Measurements from ENCODE around the gene CREB3L4.
A peak's percentile ranks its signal among the peaks of the same experiment; 100 is the strongest.

CREB3L4 gene

DNA sequence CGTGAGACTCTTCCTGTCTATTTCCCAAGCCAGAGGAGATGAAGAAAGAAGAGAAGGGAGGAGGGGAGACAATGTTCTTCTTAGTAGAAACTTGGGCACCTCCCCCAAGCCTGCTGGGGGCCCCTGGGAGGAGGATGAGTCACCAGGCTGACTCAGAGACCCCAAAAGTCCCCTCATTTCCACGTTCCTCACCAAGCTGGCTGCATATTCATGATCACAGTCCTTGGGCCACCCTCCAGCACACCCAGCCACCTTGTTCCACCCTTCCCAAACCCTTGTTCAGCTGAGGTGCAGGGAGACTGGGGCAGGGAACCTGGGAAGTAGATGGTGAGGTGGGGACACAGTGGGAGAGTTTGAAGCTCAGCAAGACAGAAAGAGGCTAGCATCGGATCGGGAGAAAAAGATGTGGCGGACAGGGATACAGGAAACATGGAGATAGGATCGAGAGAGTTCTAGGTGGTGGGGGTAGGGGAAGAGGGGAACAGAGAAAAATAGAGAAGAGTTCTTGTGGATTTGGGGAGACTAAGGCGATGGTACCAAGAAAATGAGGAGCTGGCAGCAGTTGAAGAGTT, 17.7 kb downstream of the CREB3L4 start (continued):
- TF ChIP-seq ZNF132 (tag by site-specific recombination; IDR thresholded peaks at IDR 0.05; ENCODE audit: borderline replicate concordance), result no peak
- TF ChIP-seq ZNF660 (tag by site-specific recombination; IDR thresholded peaks at IDR 0.05), result no peak
- TF ChIP-seq ZNF624 (tag by site-specific recombination; IDR thresholded peaks at IDR 0.05), result no peak
- TF ChIP-seq ZBTB7A (tag by site-specific recombination; IDR thresholded peaks at IDR 0.05; ENCODE audit: low read depth), result no peak
- TF ChIP-seq ZNF112 (tag by site-specific recombination; IDR thresholded peaks at IDR 0.05), result no peak
- TF ChIP-seq ZNF366 (tag by site-specific recombination; conservative IDR thresholded peaks at IDR 0.05), result no peak
- no peak for TF ChIP-seq KLF10 (tag by site-specific recombination; IDR thresholded peaks at IDR 0.05)
- TF ChIP-seq, protein P1, sequence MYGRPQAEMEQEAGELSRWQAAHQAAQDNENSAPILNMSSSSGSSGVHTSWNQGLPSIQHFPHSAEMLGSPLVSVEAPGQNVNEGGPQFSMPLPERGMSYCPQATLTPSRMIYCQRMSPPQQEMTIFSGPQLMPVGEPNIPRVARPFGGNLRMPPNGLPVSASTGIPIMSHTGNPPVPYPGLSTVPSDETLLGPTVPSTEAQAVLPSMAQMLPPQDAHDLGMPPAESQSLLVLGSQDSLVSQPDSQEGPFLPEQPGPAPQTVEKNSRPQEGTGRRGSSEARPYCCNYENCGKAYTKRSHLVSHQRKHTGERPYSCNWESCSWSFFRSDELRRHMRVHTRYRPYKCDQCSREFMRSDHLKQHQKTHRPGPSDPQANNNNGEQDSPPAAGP (tag by site-specific recombination; IDR thresholded peaks at IDR 0.05), result no peak
- TF ChIP-seq ZNF701 (tag by site-specific recombination; IDR thresholded peaks at IDR 0.05), result no peak
- TF ChIP-seq, protein P2, sequence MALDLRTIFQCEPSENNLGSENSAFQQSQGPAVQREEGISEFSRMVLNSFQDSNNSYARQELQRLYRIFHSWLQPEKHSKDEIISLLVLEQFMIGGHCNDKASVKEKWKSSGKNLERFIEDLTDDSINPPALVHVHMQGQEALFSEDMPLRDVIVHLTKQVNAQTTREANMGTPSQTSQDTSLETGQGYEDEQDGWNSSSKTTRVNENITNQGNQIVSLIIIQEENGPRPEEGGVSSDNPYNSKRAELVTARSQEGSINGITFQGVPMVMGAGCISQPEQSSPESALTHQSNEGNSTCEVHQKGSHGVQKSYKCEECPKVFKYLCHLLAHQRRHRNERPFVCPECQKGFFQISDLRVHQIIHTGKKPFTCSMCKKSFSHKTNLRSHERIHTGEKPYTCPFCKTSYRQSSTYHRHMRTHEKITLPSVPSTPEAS (tag by site-specific recombination; IDR thresholded peaks at IDR 0.05), result no peak
- TF ChIP-seq PRDM1 (tag by site-specific recombination; IDR thresholded peaks at IDR 0.05), result no peak; the same call in 1 of the 2 replicates
- TF ChIP-seq WT1 (tag by site-specific recombination; IDR thresholded peaks at IDR 0.05), result 0 out of 2 replicates have a peak, but pooled peaks have one; percentile 19
- TF ChIP-seq ZIC2 (tag by site-specific recombination; IDR thresholded peaks at IDR 0.05), result peak; percentile 52
- TF ChIP-seq, protein P3, sequence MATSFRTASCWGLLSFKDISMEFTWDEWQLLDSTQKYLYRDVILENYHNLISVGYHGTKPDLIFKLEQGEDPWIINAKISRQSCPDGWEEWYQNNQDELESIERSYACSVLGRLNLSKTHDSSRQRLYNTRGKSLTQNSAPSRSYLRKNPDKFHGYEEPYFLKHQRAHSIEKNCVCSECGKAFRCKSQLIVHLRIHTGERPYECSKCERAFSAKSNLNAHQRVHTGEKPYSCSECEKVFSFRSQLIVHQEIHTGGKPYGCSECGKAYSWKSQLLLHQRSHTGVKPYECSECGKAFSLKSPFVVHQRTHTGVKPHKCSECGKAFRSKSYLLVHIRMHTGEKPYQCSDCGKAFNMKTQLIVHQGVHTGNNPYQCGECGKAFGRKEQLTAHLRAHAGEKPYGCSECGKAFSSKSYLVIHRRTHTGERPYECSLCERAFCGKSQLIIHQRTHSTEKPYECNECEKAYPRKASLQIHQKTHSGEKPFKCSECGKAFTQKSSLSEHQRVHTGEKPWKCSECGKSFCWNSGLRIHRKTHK (tag by site-specific recombination; IDR thresholded peaks at IDR 0.05), result no peak
- TF ChIP-seq ZNF274 (IDR thresholded peaks at IDR 0.05; ENCODE audit: low read length), result no peak
- TF ChIP-seq ZNF274 (tag by site-specific recombination; IDR thresholded peaks at IDR 0.05; ENCODE audit: borderline replicate concordance), result no peak
- TF ChIP-seq ZNF248 (tag by site-specific recombination; IDR thresholded peaks at IDR 0.05), result no peak
- TF ChIP-seq, protein P4, sequence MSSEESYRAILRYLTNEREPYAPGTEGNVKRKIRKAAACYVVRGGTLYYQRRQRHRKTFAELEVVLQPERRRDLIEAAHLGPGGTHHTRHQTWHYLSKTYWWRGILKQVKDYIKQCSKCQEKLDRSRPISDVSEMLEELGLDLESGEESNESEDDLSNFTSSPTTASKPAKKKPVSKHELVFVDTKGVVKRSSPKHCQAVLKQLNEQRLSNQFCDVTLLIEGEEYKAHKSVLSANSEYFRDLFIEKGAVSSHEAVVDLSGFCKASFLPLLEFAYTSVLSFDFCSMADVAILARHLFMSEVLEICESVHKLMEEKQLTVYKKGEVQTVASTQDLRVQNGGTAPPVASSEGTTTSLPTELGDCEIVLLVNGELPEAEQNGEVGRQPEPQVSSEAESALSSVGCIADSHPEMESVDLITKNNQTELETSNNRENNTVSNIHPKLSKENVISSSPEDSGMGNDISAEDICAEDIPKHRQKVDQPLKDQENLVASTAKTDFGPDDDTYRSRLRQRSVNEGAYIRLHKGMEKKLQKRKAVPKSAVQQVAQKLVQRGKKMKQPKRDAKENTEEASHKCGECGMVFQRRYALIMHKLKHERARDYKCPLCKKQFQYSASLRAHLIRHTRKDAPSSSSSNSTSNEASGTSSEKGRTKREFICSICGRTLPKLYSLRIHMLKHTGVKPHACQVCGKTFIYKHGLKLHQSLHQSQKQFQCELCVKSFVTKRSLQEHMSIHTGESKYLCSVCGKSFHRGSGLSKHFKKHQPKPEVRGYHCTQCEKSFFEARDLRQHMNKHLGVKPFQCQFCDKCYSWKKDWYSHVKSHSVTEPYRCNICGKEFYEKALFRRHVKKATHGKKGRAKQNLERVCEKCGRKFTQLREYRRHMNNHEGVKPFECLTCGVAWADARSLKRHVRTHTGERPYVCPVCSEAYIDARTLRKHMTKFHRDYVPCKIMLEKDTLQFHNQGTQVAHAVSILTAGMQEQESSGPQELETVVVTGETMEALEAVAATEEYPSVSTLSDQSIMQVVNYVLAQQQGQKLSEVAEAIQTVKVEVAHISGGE (tag by site-specific recombination; conservative IDR thresholded peaks at IDR 0.05; ENCODE audit: low read depth), result no peak
- no peak for TF ChIP-seq ZNF585B (tag by site-specific recombination; IDR thresholded peaks at IDR 0.05)
- no peak for TF ChIP-seq ZFP41 (tag by site-specific recombination; IDR thresholded peaks at IDR 0.05; ENCODE audit: borderline replicate concordance)
- TF ChIP-seq GLI4 (tag by site-specific recombination; IDR thresholded peaks at IDR 0.05), result no peak
- no peak for TF ChIP-seq ZNF776 (tag by site-specific recombination; IDR thresholded peaks at IDR 0.05; ENCODE audit: borderline replicate concordance)
- no peak for TF ChIP-seq ZNF558 (tag by site-specific recombination; IDR thresholded peaks at IDR 0.05)
- TF ChIP-seq, protein P5, sequence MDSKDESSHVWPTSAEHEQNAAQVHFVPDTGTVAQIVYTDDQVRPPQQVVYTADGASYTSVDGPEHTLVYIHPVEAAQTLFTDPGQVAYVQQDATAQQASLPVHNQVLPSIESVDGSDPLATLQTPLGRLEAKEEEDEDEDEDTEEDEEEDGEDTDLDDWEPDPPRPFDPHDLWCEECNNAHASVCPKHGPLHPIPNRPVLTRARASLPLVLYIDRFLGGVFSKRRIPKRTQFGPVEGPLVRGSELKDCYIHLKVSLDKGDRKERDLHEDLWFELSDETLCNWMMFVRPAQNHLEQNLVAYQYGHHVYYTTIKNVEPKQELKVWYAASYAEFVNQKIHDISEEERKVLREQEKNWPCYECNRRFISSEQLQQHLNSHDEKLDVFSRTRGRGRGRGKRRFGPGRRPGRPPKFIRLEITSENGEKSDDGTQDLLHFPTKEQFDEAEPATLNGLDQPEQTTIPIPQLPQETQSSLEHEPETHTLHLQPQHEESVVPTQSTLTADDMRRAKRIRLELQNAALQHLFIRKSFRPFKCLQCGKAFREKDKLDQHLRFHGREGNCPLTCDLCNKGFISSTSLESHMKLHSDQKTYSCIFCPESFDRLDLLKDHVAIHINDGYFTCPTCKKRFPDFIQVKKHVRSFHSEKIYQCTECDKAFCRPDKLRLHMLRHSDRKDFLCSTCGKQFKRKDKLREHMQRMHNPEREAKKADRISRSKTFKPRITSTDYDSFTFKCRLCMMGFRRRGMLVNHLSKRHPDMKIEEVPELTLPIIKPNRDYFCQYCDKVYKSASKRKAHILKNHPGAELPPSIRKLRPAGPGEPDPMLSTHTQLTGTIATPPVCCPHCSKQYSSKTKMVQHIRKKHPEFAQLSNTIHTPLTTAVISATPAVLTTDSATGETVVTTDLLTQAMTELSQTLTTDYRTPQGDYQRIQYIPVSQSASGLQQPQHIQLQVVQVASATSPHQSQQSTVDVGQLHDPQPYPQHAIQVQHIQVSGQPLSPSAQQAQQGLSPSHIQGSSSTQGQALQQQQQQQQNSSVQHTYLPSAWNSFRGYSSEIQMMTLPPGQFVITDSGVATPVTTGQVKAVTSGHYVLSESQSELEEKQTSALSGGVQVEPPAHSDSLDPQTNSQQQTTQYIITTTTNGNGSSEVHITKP (tag by site-specific recombination; IDR thresholded peaks at IDR 0.05), result peak; percentile 36; the same call in 1 of the 2 replicates
- no peak for TF ChIP-seq ZNF223 (tag by site-specific recombination; IDR thresholded peaks at IDR 0.05)
- no peak for TF ChIP-seq ZNF501 (tag by site-specific recombination; IDR thresholded peaks at IDR 0.05)
- TF ChIP-seq GLIS1 (tag by site-specific recombination; IDR thresholded peaks at IDR 0.05), result peak; percentile 82
- no peak for TF ChIP-seq YY2 (tag by site-specific recombination; IDR thresholded peaks at IDR 0.05)
- 0 out of 2 replicates have a peak, but pooled peaks have one; percentile 5 for TF ChIP-seq ZFHX2 (tag by site-specific recombination; conservative IDR thresholded peaks at IDR 0.05)
- no peak for TF ChIP-seq HOXC10 (CRISPR knock-in tag; IDR thresholded peaks at IDR 0.05)
- TF ChIP-seq TCF7L2 (IDR thresholded peaks at IDR 0.05; ENCODE audit: borderline replicate concordance, low read depth, low read length), result no peak

Measured in HEK293 (cell line).